ENCODE results near the gene SPINT3. TPM values are rescaled to one million over a fixed set of nuclear protein-coding genes. Genes with fewer than 3 reads are reported as not detected.

Gene SPINT3
- total RNA-seq, 3 donors from 2014 or later (not counting 1 experiment from before 2014, with no cell fraction given) = not detected

- H3K27ac ChIP-seq (ENCODE audit: low read length) = no peak overlapping the region
- no peak overlapping the region for H3K4me3 Mint-ChIP-seq
- no peaks in the 10 kb centered on the region for H3K36me3 Mint-ChIP-seq
- ATAC-seq (no peak), DNase-seq (no peak)
- H3K4me1 Mint-ChIP-seq = peaks cover 0 to 7% of the 10 kb centered on the region in 2 donors
- peaks cover 27% of the 10 kb centered on the region for H3K27me3 ChIP-seq (ENCODE audit: control insufficient read depth, insufficient read depth, low read length)
- peaks cover 28 to 29% of the 10 kb centered on the region in 2 donors for H3K27me3 Mint-ChIP-seq (ENCODE audit: low read depth in 2 of 2)
- H3K9me3 Mint-ChIP-seq = no peaks in the 10 kb centered on the region
- intact Hi-C loops (cut with micrococcal nuclease) = no loop called here
- no peaks in the 10 kb centered on the region for H3K36me3 ChIP-seq (ENCODE audit: control insufficient read depth, insufficient read depth, low read length)
- WGBS (ENCODE audit: insufficient coverage) = 92% methylated on average over 3 of the region's 3 CpGs
- H3K4me1 ChIP-seq (ENCODE audit: control insufficient read depth, insufficient read depth, low read length) = peaks cover 14% of the 10 kb centered on the region
- H3K27ac Mint-ChIP-seq = no peak overlapping the region
- H3K4me3 ChIP-seq (ENCODE audit: low read length) = no peak overlapping the region
- H3K9me3 ChIP-seq (ENCODE audit: control insufficient read depth, insufficient read depth, low read length) = no peaks in the 10 kb centered on the region
- no peak for TF ChIP-seq CTCF (IDR thresholded peaks at IDR 0.05)
Observed at GRCh38 chr20:45467861-45468260, 47.6 kb downstream of the SPINT3 start.

- Mint-ChIP-seq H3K36me3 (no peaks in the 10 kb centered on the region), H3K27ac (no peak overlapping the region), H3K4me3 (no peak overlapping the region), H3K27me3 (ENCODE audit: low read depth in 2 of 2) (peaks cover 25 to 26% of the 10 kb centered on the region in 2 donors), H3K9me3 (no peaks in the 10 kb centered on the region), H3K4me1 (peaks cover 0 to 7% of the 10 kb centered on the region in 2 donors)
- no peaks in the 10 kb centered on the region for H3K9me3 ChIP-seq (ENCODE audit: control insufficient read depth, insufficient read depth, low read length)
- 95% methylated on average over 4 of the region's 6 CpGs for WGBS (ENCODE audit: insufficient coverage)
- no peak overlapping the region for H3K27ac ChIP-seq (ENCODE audit: low read length)
- intact Hi-C loops (cut with micrococcal nuclease) = no loop called here
- no peak overlapping the region for H3K4me3 ChIP-seq (ENCODE audit: low read length)
- TF ChIP-seq CTCF (IDR thresholded peaks at IDR 0.05) = no peak
- peaks cover 27% of the 10 kb centered on the region for H3K27me3 ChIP-seq (ENCODE audit: control insufficient read depth, insufficient read depth, low read length)
- ATAC-seq = no peak
- H3K36me3 ChIP-seq (ENCODE audit: control insufficient read depth, insufficient read depth, low read length) = no peaks in the 10 kb centered on the region
- H3K4me1 ChIP-seq (ENCODE audit: control insufficient read depth, insufficient read depth, low read length) = peaks cover 14% of the 10 kb centered on the region
- DNase-seq = no peak
Observed at GRCh38 chr20:45467172-45467571, 48.2 kb downstream of the SPINT3 start.

- no peak for TF ChIP-seq CTCF (IDR thresholded peaks at IDR 0.05)
- Mint-ChIP-seq H3K4me3 (no peak overlapping the region), H3K9me3 (no peaks in the 10 kb centered on the region), H3K4me1 (peaks cover 0 to 7% of the 10 kb centered on the region in 2 donors), H3K27me3 (ENCODE audit: low read depth in 2 of 2) (peaks cover 17 to 23% of the 10 kb centered on the region in 2 donors), H3K36me3 (no peaks in the 10 kb centered on the region), H3K27ac (no peak overlapping the region)
- Histone ChIP-seq H3K9me3 (ENCODE audit: control insufficient read depth, insufficient read depth, low read length) (no peaks in the 10 kb centered on the region), H3K4me3 (ENCODE audit: low read length) (no peak overlapping the region), H3K27ac (ENCODE audit: low read length) (no peak overlapping the region), H3K36me3 (ENCODE audit: control insufficient read depth, insufficient read depth, low read length) (no peaks in the 10 kb centered on the region), H3K27me3 (ENCODE audit: control insufficient read depth, insufficient read depth, low read length) (peaks cover 19% of the 10 kb centered on the region), H3K4me1 (ENCODE audit: control insufficient read depth, insufficient read depth, low read length) (peaks cover 12% of the 10 kb centered on the region)
- WGBS (ENCODE audit: insufficient coverage) = 0% methylated on average over 1 of the region's 1 CpG
- intact Hi-C loops (cut with micrococcal nuclease) = no loop called here
- DNase-seq (no peak), ATAC-seq (no peak)
Observed at GRCh38 chr20:45465491-45466266, 49.7 kb downstream of the SPINT3 start.

GRCh38 chr20:45463709-45464108 lies 51.7 kb downstream of the SPINT3 start:
- ATAC-seq (no peak), DNase-seq (no peak)
- H3K27me3 Mint-ChIP-seq (ENCODE audit: low read depth in 2 of 2) = peaks cover 12 to 21% of the 10 kb centered on the region in 2 donors
- H3K36me3 ChIP-seq (ENCODE audit: control insufficient read depth, insufficient read depth, low read length) = no peaks in the 10 kb centered on the region
- H3K4me1 ChIP-seq (ENCODE audit: control insufficient read depth, insufficient read depth, low read length) = no peaks in the 10 kb centered on the region
- TF ChIP-seq CTCF (IDR thresholded peaks at IDR 0.05) = no peak
- 79% methylated on average over 2 of the region's 4 CpGs for WGBS (ENCODE audit: insufficient coverage)
- intact Hi-C loops (cut with micrococcal nuclease) = no loop called here
- no peaks in the 10 kb centered on the region for H3K9me3 Mint-ChIP-seq
- no peak overlapping the region for H3K27ac Mint-ChIP-seq
- H3K4me3 Mint-ChIP-seq = no peak overlapping the region
- H3K4me3 ChIP-seq (ENCODE audit: low read length) = no peak overlapping the region
- H3K27me3 ChIP-seq (ENCODE audit: control insufficient read depth, insufficient read depth, low read length) = peaks cover 2% of the 10 kb centered on the region
- H3K27ac ChIP-seq (ENCODE audit: low read length) = no peak overlapping the region
- no peaks in the 10 kb centered on the region for H3K9me3 ChIP-seq (ENCODE audit: control insufficient read depth, insufficient read depth, low read length)
- H3K4me1 Mint-ChIP-seq = no peaks in the 10 kb centered on the region
- H3K36me3 Mint-ChIP-seq = no peaks in the 10 kb centered on the region
